ENCODE results near the gene KCP. TPM values are rescaled to one million over a fixed set of nuclear protein-coding genes. Genes with fewer than 3 reads are reported as not detected.

Gene KCP
- total and polyA plus RNA-seq, 2 of the 13 experiments (the other 11 are each of a cell fraction or from before 2014, with no cell fraction given): 0.37 to 1.0 TPM

- no peak for ATAC-seq
- Histone ChIP-seq H3K9me3 (ENCODE audit: low read length) (no peaks in the 10 kb centered on the region), H3K4me2 (ENCODE audit: low read depth, low read length) (no peak overlapping the region), H2AFZ (ENCODE audit: low read length) (no peak overlapping the region), H3K27ac (ENCODE audit: extremely low read length, insufficient read depth, low read length) (no peak overlapping the region), H3K4me1 (ENCODE audit: insufficient read depth, low read length) (peaks cover 9% of the 10 kb centered on the region), H3K27me3 (ENCODE audit: control insufficient read depth in 1 of 2, insufficient read depth in 2 of 2, low read length in 2 of 2) (peaks cover 3 to 14% of the 10 kb centered on the region in 2 experiments; a peak in 2 of 5 replicates), H3K36me3 (replicated peaks in 1 of 2; ENCODE audit: control insufficient read depth in 1 of 2, insufficient read depth in 2 of 2, low read length in 2 of 2) (no peaks in the 10 kb centered on the region), H3K79me2 (ENCODE audit: insufficient read depth, low read length) (no peaks in the 10 kb centered on the region), H3K9ac (ENCODE audit: insufficient read depth, low read depth, low read length) (no peak overlapping the region), H4K20me1 (ENCODE audit: insufficient read depth, low read length) (no peaks in the 10 kb centered on the region), H3K4me3 (replicated peaks in 1 of 3; ENCODE audit: insufficient read depth in 1 of 3, low read depth in 2 of 3, low read length in 3 of 3) (no peak overlapping the region)
- DNase-seq (ENCODE audit: low spot score): no peak
- ChIA-PET POLR2A (no interaction called here), CTCF (ENCODE audit: low intra/inter-chr PET ratio, low total read pairs) (no interaction called here)
- no TSS peak for BruUV-seq (replicated peaks)
- intact Hi-C loops (cut with micrococcal nuclease; ENCODE audit: unreplicated experiment) (loop anchor here (5.0 kb wide), 1 partner anchor 33 kb away; no protein-coding TSS in a partner anchor), in situ Hi-C loops (cut with HindIII; ENCODE audit: extremely low pct_ligation_motif_present, low pct_unique_long_range_greater_than_20kb) (no loop called here)
- FAIRE-seq: no peak
- WGBS (ENCODE audit: low lambda C conversion rate): 33% methylated on average over 10 of the region's 13 CpGs
- TF ChIP-seq PAX8 (CRISPR knock-in tag; IDR thresholded peaks at IDR 0.05; ENCODE audit: borderline replicate concordance) (no peak), NR2F1 (CRISPR knock-in tag; IDR thresholded peaks at IDR 0.05) (no peak), ZNF263 (CRISPR knock-in tag; IDR thresholded peaks at IDR 0.05) (no peak), ZNF30 (CRISPR knock-in tag; IDR thresholded peaks at IDR 0.05) (no peak), ZNF20 (CRISPR knock-in tag; IDR thresholded peaks at IDR 0.05) (no peak), KDM2A (CRISPR knock-in tag; IDR thresholded peaks at IDR 0.05; ENCODE audit: borderline replicate concordance, low read depth) (no peak), HMGXB3 (CRISPR knock-in tag; IDR thresholded peaks at IDR 0.05; ENCODE audit: borderline replicate concordance) (no peak), RARG (CRISPR knock-in tag; IDR thresholded peaks at IDR 0.05; ENCODE audit: low read depth) (no peak), ZNF660 (CRISPR knock-in tag; IDR thresholded peaks at IDR 0.05; ENCODE audit: borderline replicate concordance, low read depth) (no peak), ESRRA (CRISPR knock-in tag; IDR thresholded peaks at IDR 0.05; ENCODE audit: low read depth) (no peak), TOE1 (CRISPR knock-in tag; IDR thresholded peaks at IDR 0.05) (no peak)
Observed at GRCh38 chr7:128839751-128840177, 70.7 kb downstream of the KCP start.
